ENCODE results near the gene NES. TPM values are rescaled to one million over a fixed set of nuclear protein-coding genes. Genes with fewer than 3 reads are reported as not detected.

Gene NES
- total RNA-seq, 1 donor from 2014 or later = 699 TPM

DNA sequence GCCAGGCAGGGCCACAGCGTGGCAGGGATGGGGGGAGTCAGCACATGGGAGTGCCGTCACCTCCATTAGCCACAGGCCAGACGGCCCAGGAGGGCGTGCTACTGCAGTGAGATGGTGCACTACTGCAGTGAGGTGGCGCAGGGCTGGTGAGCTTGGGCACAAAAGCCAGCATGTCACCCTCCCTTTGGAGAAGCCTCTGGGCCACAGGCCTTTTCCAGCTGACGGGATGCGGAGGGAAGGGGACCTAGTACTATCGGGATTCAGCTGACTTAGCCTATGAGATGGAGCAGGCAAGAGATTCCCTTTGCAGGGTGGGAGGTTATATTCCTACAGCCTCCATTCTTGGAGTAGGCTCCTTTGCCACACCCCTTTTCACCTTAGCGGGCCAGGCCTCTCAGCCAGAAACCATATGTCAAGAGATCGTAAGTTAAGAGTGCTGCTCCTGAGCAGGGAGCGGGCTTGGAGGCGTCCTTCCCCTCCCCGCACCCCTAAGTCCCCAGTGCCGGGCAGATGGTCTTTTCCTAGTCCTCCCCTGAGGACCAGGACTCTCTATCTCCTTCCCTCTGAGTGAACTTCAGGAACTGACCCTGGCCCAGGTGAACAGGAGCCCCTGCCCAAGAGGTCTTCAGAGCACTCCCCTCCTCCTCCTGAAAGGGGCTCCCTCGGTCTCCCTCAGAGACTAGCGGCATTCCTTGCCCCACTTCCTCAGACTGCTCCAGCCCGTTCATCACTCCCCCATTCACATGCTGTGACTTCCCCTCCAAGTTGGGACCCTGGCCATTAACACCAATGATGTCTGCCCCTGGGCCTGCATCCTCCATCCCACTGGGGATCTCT lies 8.2 kb downstream of the NES start:
- intact Hi-C loops (cut with DNase I) = loop anchor here (10.0 kb wide), 1 partner anchor 544 kb away; no protein-coding TSS in a partner anchor
- no peak for DNase-seq (ENCODE audit: low spot score)

GRCh38 chr1:156667968-156668709 lies 9.1 kb downstream of the NES start:
- intact Hi-C loops (cut with DNase I) = loop anchor here (10.0 kb wide), 1 partner anchor 543 kb away; no protein-coding TSS in a partner anchor
- no peak for DNase-seq (ENCODE audit: low spot score)

- peak; percentile 82 for DNase-seq (ENCODE audit: low spot score)
- intact Hi-C loops (cut with DNase I) = loop anchor here (10.0 kb wide), 1 partner anchor 543 kb away; no protein-coding TSS in a partner anchor
Observed at GRCh38 chr1:156667610-156667967, 9.6 kb downstream of the NES start.

- no peak for DNase-seq (ENCODE audit: low spot score)
- intact Hi-C loops (cut with DNase I) = loop anchor here (10.0 kb wide), 1 partner anchor 542 kb away; no protein-coding TSS in a partner anchor
Observed at GRCh38 chr1:156666862-156667609, 10.2 kb downstream of the NES start.

- no peak for DNase-seq (ENCODE audit: low spot score)
- intact Hi-C loops (cut with DNase I) = loop anchor here (2.0 to 10.0 kb wide), 2 partner anchors 165 to 541 kb away; partner anchors contain the start of gene MEF2D
Observed at GRCh38 chr1:156665539-156665938, 11.7 kb downstream of the NES start.

GRCh38 chr1:156664767-156665411 lies 12.3 kb downstream of the NES start:
- DNase-seq (ENCODE audit: low spot score) = peak; percentile 90
- intact Hi-C loops (cut with DNase I) = loop anchor here (2.0 to 10.0 kb wide), 2 partner anchors 164 to 540 kb away; partner anchors contain the start of gene MEF2D

GRCh38 chr1:156664046-156664766 lies 13.0 kb downstream of the NES start:
- intact Hi-C loops (cut with DNase I) = loop anchor here (2.0 to 10.0 kb wide), 2 partner anchors 163 to 539 kb away; partner anchors contain the start of gene MEF2D
- DNase-seq (ENCODE audit: low spot score) = no peak

- DNase-seq (ENCODE audit: low spot score) = peak; percentile 86
- intact Hi-C loops (cut with DNase I) = loop anchor here (10.0 kb wide), 1 partner anchor 538 kb away; no protein-coding TSS in a partner anchor
Observed at GRCh38 chr1:156663178-156663577, 14.0 kb downstream of the NES start.

DNA sequence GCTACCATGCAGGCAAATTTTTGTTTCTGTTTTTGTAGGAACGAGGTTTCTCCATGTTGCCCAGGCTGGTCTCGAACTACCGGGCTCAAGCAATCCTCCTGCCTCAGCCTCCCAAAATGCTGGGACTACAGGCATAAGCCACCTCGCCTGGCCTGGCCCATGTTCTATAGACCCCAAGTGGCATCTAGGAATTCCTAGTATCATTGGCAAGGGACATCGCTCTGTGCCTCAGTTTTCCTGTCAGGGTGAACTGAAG lies 14.5 kb downstream of the NES start:
- intact Hi-C loops (cut with DNase I) = loop anchor here (10.0 kb wide), 1 partner anchor 538 kb away; no protein-coding TSS in a partner anchor
- DNase-seq (ENCODE audit: low spot score) = no peak

- no peak for DNase-seq (ENCODE audit: low spot score)
- intact Hi-C loops (cut with DNase I) = loop anchor here (10.0 kb wide), 1 partner anchor 537 kb away; no protein-coding TSS in a partner anchor
Observed at GRCh38 chr1:156662005-156662799, 15.0 kb downstream of the NES start.

- intact Hi-C loops (cut with DNase I) = loop anchor here (1.0 to 10.0 kb wide), 4 partner anchors 17 to 536 kb away; partner anchors contain the start of genes ISG20L2, METTL25B and NES
- no peak for DNase-seq (ENCODE audit: low spot score)
Observed at GRCh38 chr1:156660752-156661112, 16.5 kb downstream of the NES start.

GRCh38 chr1:156659988-156660751 lies 17.0 kb downstream of the NES start:
- intact Hi-C loops (cut with DNase I) = loop anchor here (1.0 to 10.0 kb wide), 5 partner anchors 17 to 535 kb away; partner anchors contain the start of genes ISG20L2, METTL25B and NES
- peak; percentile 97 for DNase-seq (ENCODE audit: low spot score)

DNA sequence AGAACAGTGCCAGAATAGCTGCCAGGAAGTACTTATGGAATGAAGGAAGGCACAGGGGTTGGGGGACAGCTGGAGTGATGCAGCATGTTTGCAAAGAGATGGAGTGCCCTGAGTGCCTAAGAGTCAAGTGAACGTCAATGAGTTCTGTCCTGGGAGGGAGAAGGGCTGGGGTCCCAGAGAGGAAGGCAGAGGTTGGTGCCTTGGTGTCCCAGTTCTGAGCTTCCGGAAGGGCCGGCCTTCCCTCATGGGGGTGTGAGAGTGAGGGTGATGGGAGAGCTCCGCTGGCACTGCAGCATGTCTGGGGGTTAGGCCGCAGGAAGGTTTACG lies 17.6 kb downstream of the NES start:
- no peak for DNase-seq (ENCODE audit: low spot score)
- intact Hi-C loops (cut with DNase I) = loop anchor here (5.0 kb wide), 1 partner anchor 77 kb away; no protein-coding TSS in a partner anchor

- no peak for DNase-seq (ENCODE audit: low spot score)
- intact Hi-C loops (cut with DNase I) = loop anchor here (5.0 kb wide), 1 partner anchor 77 kb away; no protein-coding TSS in a partner anchor
Observed at GRCh38 chr1:156658945-156659574, 18.1 kb downstream of the NES start.

- DNase-seq (ENCODE audit: low spot score) = no peak
- intact Hi-C loops (cut with DNase I) = loop anchor here (5.0 kb wide), 1 partner anchor 76 kb away; no protein-coding TSS in a partner anchor
Observed at GRCh38 chr1:156658496-156658895, 18.7 kb downstream of the NES start.

GRCh38 chr1:156657741-156658319 lies 19.4 kb downstream of the NES start:
- DNase-seq (ENCODE audit: low spot score) = no peak
- intact Hi-C loops (cut with DNase I) = loop anchor here (1.0 to 5.0 kb wide), 2 partner anchors 33 to 76 kb away; no protein-coding TSS in a partner anchor
